SW480 (cell line): ENCODE results near the gene AQP7.
"Not testable (repeated sequence)": the region's sequence is repeated elsewhere in the genome, so short reads cannot be mapped to it uniquely, and the experiment has no call there.

ENCODE experiments used
- DNase-seq: peaks from one replicate; pipeline ENCODE4 v3.0.0-alpha.2; 2016; ENCODE audit warnings: low spot score

Gene AQP7

DNA sequence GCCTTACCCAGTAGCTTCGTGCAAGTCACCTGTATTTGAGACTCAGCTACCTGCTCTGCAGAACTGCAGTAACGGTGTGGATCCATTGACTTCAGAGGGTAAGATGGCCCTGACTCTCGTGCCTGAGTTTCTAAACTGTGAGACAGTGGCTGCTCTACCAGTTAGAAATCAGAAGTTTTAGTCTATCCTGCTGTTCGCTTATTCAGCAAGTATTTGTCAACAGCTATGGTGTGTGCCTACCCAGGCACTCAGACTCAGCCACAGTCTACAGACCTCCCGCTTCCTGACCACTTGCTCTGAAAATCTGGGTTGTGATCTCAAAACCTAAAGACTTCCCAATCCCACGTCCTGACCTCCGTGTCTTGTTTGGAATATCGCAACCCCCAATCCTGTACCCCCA, 31.5 kb upstream of the AQP7 start:
- no peak for DNase-seq

DNA sequence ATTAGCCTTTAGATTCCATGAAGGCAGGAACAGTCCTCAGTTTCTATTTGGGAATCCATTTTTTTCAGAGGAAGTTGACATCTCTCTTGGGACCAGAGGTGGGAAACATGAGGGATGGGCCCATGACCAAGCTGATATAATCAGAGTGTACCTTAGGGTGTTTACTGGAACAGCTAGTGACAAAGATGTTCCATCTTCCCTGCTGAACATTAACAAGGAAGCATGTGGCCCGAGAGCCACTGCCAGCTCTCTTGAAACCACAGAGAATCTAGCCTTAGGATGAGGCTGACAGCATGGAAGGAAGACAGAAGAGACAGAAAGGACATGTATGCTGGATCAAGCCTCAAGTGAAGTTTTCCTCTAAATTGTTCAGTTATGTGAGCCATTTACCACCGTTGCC, 29.1 kb upstream of the AQP7 start:
- DNase-seq: no peak

DNA sequence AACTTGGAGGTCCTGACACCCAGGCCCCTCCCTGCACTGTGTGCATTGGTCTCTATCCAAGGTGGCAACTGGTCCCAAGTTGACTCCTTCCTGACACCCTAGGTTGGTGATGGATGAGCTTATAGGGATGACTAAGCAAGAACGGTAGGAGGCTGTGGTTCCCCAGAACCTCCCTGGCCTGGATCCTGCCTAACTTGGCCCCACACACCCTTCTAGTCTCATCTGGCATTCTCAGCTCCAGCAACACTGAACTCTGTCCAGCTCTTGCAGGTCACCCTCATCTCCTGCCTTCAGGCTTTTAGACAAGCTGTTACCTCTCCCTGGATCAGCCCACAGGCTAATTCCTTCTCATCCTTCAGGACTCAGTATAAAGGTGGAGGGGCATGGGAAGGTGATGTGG, 28.6 kb upstream of the AQP7 start:
- no peak for DNase-seq

DNA sequence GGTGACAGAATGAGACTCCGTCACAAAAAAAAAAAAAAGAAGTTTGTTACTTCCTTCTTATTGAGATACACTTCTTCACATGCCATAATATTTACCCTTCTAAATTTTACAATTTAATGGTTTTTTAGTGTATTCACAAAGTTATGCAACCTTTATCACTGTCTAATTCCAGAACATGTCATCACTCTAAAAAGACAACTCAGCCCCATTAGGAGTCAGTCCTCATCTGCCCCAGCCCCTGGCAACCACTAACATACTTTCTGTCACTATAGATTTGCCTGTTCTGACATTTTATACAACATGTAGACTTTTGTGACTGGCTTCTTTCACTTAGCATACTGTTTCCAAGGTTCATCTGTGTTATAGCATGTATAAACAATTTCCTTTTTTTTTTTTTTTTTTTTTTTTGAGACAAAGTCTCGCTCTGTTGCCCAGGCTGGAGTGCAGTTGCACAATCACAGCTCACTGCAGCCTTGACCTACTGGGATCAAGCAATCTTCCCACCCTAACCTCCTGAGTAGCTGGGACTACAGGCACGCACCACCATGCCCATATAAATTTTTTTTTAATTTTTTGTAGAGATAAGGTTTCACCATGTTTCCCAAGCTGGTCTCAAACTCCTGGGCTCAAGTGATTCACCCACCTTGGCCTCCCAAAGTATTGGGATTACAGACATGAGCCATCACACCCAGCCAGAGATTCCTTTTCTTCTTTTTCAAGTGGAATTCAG, 27.1 kb upstream of the AQP7 start:
- no peak for DNase-seq

DNA sequence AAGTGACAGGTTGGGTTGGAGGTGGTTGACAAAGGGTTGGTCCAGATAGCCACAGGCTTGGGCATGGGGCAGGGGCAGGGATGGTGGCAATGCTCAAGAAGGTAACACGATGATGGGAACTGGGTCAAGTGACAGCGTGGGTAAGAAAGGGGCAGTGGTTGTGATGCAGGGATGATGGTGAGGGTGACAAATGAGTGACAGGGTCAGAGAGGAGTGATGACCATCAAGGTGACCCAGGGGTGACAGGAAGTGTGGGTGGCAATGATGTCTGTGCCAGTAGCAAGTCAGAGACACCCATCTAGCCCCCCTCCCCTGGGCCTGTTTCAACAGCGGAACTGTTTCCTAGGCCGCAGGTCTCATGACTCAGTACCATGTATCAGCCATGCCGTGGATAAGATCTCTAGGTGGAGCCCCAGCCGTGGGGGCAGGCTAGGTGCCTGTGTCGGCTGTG, 24.5 kb upstream of the AQP7 start:
- no peak for DNase-seq

DNA sequence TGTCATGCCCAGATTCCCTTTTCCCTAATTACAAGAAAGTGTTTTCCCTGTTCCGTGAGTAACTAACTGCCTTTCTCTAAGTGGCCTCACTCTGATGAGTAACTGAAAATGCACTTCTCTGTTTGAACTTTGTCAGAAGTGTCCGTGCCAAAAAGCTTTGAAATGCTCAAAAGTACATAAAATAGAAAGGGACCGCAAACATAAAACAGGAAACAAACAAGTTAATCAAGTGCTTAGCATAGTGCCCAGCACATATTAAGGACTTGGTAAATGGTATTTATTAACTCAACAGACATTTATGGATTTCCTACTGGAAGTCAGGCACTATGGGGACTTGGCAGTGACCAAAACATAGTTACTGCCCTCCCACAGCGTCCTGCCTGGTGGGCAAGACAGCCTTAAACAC, 22.8 kb upstream of the AQP7 start:
- DNase-seq: no peak

DNA sequence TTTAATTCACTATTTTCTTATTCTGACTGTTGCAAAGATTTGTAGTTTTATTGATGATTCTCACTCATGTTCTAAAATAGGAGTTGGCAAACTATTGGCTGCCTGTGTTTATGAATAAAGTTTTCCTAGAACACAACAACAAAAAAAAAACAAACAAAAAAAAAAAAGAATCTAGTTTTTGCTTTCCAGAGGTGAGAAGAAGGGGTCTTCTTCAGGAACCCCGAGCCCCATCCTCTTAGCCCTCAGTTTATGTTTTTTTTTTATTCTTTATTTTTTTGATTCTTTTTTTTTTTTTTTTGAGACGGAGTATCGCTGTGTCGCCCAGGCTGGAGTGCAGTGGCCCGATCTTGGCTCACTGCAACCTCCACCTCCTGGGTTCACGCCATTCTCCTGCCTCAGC, 22.1 kb upstream of the AQP7 start:
- not testable (repeated sequence) for DNase-seq

DNA sequence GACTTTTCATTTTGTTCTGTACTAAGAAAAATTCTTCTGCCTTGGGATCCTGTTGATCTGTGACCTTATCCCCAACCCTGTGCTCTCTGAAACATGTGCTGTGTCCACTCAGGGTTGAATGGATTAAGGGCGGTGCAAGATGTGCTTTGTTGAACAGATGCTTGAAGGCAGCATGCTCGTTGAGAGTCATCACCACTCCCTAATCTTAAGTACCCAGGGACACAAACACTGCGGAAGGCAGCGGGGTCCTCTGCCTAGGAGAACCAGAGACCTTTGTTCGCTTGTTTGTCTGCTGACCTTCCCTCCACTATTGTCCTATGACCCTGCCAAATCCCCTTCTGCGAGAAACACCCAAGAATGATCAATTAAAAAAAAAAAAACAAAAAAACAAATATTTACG, 21.7 kb upstream of the AQP7 start:
- not testable (repeated sequence) for DNase-seq

DNA sequence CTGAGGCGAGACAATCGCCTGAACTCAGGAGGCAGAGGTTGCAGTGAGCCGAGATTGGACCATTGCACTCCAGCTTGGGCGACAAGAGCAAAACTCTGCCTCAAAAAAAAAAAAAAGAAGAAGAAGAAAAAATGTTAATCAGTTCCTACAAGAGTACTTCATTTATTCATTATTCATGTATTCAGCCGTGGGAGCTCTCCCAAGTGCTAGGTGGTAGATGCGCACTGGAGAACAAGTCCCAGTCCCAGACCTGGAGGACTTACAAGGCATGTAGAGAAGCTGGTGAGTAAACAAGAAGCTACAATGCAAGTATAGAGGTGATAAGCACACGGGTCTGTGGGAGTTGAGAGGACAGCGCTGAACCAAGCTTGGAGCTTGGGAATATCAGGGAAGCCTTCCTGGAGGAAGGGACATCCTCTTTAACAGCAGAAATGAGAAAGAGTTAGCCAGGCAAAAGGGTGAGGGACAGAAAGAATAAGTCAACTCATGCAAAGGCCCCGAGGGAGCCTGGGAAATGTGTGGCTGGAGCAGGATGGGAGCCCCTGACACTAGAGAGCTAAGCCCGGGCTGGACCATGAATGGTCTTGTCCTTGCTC, 17.4 kb upstream of the AQP7 start:
- no peak for DNase-seq

DNA sequence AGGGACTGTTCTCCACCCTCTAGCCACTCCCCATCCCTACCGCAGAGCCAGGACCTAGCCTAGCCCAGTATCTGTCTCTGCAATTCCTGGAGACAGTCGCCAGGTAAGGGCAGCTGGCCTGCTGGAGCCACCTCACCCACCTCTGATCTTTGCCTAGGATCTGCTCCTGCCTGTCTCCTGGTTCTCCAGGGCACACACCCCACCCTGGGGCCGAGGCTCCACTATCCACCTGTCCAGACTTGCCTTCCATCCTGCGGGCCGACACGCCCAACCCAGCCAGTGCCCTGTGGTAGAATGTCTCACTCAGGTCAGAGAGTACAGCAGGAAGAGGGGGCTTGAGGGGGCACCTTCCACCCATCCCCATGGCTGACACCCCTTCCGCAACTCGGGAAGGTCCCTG, 15.7 kb upstream of the AQP7 start:
- peak; percentile 48 for DNase-seq

DNA sequence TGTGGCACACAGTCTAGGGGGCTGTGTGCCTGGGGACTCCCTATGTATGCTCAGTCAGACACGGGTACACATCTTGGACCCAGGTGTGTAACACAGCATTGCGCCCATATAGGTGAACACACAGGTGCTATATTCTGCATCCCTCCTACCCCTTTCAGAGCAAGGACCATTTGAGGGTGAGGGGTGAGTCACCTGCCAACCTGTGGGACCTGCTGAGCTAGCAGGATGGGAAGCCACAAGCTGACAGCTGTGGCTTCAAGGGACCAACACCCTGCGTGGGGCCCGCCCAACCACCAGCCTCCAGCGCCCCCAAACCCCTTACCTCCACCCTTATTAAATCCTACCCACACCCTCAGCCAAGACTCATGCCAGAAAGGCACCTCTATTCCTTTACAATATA, 14.6 kb upstream of the AQP7 start:
- peak; percentile 37 for DNase-seq

DNA sequence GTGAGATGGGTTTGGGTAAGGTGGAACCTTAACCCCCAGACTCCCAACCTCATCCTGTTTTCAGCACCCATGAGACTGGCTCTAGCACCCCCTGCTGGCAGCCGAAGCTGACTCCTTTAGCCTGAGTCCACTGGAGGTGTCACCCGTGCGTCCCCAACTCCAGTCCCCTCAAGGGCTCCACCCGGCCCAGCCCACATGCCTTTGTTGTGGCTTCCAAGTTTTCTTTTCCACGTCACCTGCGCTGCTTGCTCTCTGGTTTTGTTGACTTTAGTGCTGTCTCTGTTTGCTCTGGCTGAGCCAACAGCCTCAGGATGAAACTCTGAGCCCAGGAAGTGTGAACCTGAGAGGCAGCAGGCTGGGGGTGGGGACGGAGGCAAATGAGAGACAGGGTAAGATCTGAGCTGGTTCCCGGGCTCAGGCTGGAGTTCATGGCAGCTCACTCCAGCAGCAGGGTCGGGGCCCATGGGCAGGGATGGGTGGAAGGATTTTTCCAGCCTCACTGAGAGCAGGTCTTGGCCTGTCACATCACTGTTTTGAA, 13.2 kb upstream of the AQP7 start:
- DNase-seq: peak; percentile 94

DNA sequence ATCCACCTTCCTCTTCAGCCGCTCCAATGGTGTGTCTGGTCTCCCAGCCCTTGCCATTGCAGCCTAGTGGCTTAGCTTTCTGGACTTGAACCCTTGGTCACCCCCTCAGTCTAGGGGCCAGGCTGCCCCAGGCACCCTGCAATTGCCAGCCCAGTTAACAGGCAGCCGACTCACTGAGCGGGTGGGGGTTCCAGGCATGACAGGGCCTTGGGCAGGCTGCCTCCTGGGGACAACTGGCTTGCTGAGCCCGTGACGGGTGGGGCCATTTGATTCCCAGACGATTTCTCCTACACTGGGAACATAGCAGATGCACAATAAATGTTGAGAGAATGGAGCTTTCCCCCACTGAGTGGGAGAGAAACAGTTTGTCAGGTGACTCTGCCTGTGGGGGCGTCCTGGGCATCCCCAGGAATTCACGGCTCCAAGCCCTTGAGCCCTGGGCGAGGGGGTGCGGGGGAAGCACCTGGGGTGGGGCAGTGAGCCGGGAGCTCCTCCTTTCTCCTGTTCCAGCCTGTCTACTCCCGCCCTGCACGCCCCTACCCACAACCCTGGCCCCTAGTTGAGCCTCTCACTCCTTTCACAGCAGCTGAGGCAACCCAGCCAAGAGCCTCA, 12.6 kb upstream of the AQP7 start:
- DNase-seq: no peak

DNA sequence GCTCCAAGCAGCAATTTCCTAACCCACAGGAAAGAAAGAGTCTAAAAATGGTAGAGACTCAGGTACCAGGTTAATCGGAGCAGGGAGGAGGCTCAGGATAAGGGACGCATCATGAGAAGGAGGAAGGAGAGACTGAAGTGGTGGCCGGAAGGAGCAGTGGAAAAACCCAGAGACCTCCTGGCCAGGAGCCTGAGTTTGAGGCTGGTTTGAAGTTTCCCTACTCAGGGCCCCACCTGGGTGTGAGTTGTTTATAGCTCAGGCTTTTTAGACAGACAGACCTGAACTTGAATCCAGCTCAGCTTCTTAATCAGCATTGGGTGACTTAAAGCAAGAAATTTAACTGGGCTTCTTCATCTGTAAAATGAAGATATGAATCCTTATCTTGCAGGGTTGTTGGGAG, 11.9 kb upstream of the AQP7 start:
- no peak for DNase-seq

DNA sequence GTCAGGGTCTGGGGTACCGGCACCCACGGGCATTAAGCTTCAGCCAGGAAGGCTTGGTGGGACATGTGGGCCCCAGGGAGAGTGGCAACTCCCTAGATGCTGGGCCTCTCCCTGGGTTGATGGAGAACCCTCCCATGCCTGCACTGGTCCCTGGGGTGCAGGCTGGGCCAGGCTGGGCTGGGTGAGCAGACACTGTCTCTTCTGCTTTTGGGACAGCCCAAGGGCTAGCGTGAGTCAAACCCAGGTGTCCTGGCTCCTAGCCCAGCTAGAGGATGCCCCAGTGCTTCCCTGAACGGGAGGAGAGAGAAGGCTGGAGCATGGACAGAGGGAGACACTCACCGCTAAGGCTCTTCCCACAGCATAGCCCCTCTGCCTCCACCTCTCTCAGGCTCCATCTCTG, 5.7 kb upstream of the AQP7 start:
- DNase-seq: no peak

DNA sequence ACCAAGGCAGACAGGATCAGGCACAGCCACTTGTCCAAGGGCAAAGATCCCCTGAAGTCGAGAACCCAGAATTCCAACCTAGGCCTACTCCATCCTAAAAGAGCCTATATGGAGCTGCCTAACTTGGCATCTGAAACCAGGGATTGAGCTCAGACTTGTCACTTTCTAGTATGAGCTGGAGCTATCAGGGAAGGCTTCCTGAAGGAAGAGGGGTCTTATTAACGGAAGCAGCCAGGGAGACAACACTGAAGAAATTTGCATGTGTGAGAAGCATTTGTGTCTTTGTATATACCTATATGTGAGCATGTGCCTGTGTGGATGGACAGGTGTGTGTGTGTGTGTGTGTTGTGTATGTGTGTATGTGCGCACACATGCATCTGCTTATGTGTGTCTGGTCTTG, 4.7 kb upstream of the AQP7 start:
- DNase-seq: no peak

DNA sequence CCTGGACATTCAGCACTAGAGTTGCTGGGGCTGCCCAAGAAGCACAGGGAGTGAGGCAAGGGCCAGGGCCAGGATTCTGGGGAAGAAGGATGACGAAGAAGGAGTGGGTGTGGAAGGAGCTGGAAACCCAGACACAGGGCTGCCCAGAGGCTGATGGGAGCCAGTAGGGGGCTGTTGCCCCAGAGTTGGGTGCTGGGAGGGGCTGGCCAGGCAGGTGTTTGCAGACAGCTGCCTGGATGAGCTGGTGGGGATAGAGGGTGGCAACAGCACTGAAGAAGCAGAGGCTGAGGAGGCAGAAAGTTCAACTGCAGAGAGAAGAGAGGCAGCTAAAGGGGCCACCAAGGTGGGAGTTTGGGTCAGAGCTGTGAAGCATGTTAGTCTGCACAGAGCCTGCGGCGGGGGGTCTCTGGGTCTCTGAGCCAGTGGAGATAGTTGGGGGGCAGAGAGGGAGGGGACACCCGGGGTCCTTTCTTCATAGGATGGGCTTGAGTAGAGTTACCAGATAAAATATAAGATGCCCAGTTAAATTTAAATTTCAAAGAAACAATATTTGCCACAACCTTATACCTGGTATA, 2.5 kb upstream of the AQP7 start:
- DNase-seq: no peak

DNA sequence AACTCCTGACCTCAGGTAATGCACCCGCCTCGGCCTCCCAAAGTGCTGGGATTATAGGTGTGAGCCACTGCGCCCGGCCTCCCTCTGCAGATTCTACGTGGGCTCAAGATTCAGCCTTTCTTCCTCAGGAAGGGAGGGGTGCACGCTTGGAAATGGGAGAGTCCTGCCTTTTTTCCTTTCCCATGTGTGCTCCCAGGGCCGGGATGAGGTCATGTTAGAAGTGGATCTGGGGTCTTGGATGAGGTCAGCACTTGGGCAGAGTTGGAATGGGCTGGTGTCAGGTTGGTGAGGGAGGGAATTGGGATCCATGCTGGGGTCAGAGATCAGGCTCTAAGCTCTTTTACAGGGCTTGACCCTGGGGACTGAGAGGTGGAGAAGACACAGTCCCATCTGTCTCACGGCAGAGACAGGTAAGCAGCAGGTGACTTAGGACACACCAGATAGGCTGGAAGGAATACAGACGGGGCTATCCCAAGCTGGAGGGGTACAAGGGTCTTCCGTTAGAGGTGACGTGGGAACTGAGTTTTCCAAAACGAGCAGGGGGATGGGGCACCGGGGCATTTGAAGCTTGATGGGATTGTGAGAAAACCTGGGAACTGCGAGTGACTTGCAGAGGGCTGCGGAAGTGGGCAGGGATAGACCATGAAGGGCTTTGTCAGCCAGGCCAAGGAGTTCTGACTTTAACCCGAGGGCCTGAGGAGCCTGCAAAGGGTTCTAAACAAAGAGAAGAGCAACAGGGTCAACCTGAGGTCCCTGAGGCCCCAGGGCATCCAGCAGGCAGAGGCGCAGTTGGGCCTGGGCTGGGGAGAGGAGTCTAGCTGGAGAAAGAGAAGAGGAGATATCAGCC, 1.8 kb upstream of the AQP7 start:
- no peak for DNase-seq

DNA sequence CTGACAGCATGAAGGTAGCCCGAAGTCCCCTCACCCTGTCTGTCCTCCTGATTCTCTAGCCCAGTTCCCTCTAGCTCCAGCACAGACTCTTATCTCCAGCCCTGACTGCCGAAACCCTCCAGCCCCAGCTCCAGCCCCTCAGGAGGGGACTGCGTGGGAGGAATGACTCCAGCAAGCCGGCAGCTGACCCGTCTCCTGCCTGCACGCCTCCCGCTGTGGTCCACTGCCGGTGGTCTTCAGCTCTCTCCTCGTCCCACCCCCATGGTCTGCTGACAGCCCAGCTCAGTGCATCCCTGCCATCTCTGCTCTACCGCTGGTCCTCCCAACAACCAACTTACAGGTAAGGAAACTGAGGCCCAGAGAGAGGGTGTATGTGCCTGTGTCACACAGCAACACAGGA, 559 bp downstream of the AQP7 start:
- not testable (repeated sequence) for DNase-seq

DNA sequence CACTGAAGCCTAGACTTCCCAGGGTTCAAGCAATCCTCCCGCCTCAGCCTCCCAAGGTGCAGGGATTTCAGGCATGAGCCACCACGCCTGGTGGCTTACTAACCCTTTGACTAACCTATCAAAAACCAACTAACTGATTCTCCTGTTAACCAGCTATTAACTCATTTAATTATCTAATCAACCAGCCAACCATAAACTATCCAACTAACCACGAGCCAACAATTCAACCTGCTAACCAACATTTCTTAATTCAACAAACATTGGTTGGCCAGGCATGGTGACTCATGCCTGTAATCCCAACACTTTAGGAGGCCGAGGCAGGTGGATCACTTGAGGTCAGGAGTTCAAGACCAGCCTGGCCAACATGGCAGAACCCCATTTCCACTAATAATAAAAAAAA, 3.3 kb downstream of the AQP7 start:
- not testable (repeated sequence) for DNase-seq

DNA sequence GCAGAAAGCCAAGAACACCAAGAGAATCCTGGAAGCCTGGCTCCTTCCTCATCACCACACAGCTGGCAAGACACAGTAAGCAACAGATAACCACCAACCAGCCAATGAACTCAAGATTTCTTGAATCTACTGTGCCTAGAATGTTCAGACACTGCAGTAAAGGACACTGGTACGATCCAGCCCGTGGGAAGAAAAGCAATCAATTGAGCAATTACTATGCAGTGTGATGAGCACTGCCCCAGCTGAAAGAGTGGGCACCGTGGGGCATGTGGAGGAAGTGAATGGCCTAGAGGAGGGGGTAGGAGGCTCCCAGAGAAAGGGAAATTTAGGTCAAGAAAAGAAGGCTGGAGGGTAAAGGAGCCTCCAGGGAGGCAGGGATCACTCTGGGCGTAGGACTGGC, 4.6 kb downstream of the AQP7 start:
- not testable (repeated sequence) for DNase-seq
